ENCODE measurements around the gene TTC33. TPM values are rescaled to one million over a fixed set of nuclear protein-coding genes. Genes with fewer than 3 reads are reported as not detected.
"Not testable (repeated sequence)": the region's sequence is repeated elsewhere in the genome, so short reads cannot be mapped to it uniquely, and the experiment has no call there.

TTC33 gene
- polyA plus RNA-seq, 4 donors: 22.0 to 38.8 (median 34.5) TPM

GRCh38 chr5:40578501-40579451 is 177.0 kb downstream of the TTC33 start:
- DNase-seq (ENCODE audit: low read depth in 4 of 4, low spot score in 3 of 4): no peak

GRCh38 chr5:40577718-40578117 is 178.0 kb downstream of the TTC33 start:
- DNase-seq (ENCODE audit: low read depth in 4 of 4, low spot score in 3 of 4): no peak

GRCh38 chr5:40575921-40576320 is 179.8 kb downstream of the TTC33 start:
- no peak for DNase-seq (ENCODE audit: low read depth in 4 of 4, low spot score in 3 of 4)

GRCh38 chr5:40575411-40575810 is 180.3 kb downstream of the TTC33 start:
- DNase-seq (ENCODE audit: low read depth in 4 of 4, low spot score in 3 of 4): no peak

- peak in 2 of 4 donors; percentile 27 to 45 for DNase-seq (ENCODE audit: low read depth in 4 of 4, low spot score in 3 of 4)
Measured at GRCh38 chr5:40572937-40573336, 182.8 kb downstream of the TTC33 start.

- no peak for DNase-seq (ENCODE audit: low read depth in 4 of 4, low spot score in 3 of 4)
Measured at GRCh38 chr5:40572391-40572790, 183.4 kb downstream of the TTC33 start.

GRCh38 chr5:40571729-40572128 is 184.0 kb downstream of the TTC33 start:
- no peak for DNase-seq (ENCODE audit: low read depth in 4 of 4, low spot score in 3 of 4)

- no peak for DNase-seq (ENCODE audit: low read depth in 4 of 4, low spot score in 3 of 4)
Measured at GRCh38 chr5:40570408-40571129, 185.2 kb downstream of the TTC33 start.

GRCh38 chr5:40569546-40570270 is 186.1 kb downstream of the TTC33 start:
- no peak for DNase-seq (ENCODE audit: low read depth in 4 of 4, low spot score in 3 of 4)

GRCh38 chr5:40568548-40568947 is 187.2 kb downstream of the TTC33 start:
- no peak for DNase-seq (ENCODE audit: low read depth in 4 of 4, low spot score in 3 of 4)

- DNase-seq (ENCODE audit: low read depth in 4 of 4, low spot score in 3 of 4): not testable (repeated sequence)
Measured at GRCh38 chr5:40563173-40563572, 192.6 kb downstream of the TTC33 start.

GRCh38 chr5:40560474-40561110 is 195.2 kb downstream of the TTC33 start:
- DNase-seq (ENCODE audit: low read depth in 4 of 4, low spot score in 3 of 4): no peak

- DNase-seq (ENCODE audit: low read depth in 4 of 4, low spot score in 3 of 4): no peak
Measured at GRCh38 chr5:40559306-40559705, 196.5 kb downstream of the TTC33 start.

- no peak for DNase-seq (ENCODE audit: low read depth in 4 of 4, low spot score in 3 of 4)
Measured at GRCh38 chr5:40557501-40557900, 198.3 kb downstream of the TTC33 start.

GRCh38 chr5:40556811-40557210 is 198.9 kb downstream of the TTC33 start:
- DNase-seq (ENCODE audit: low read depth in 4 of 4, low spot score in 3 of 4): no peak

- DNase-seq (ENCODE audit: low read depth in 4 of 4, low spot score in 3 of 4): no peak
Measured at GRCh38 chr5:40555886-40556285, 199.9 kb downstream of the TTC33 start.

GRCh38 chr5:40554813-40555212 is 200.9 kb downstream of the TTC33 start:
- no peak for DNase-seq (ENCODE audit: low read depth in 4 of 4, low spot score in 3 of 4)

- no peak for DNase-seq (ENCODE audit: low read depth in 4 of 4, low spot score in 3 of 4)
Measured at GRCh38 chr5:40554054-40554453, 201.7 kb downstream of the TTC33 start.

GRCh38 chr5:40552981-40553380 is 202.8 kb downstream of the TTC33 start:
- no peak for DNase-seq (ENCODE audit: low read depth in 4 of 4, low spot score in 3 of 4)
